Adipose tissue (tissue), 3 donors: ENCODE results near the gene CPN2. TPM values are rescaled to one million over a fixed set of nuclear protein-coding genes. Genes with fewer than 3 reads are reported as not detected.

ENCODE experiments used
- H3K27ac ChIP-seq: one replicate; pipeline ENCODE4 v1.5.1; 2013; ENCODE audit warnings: low read depth, low read length
- WGBS, 3 donors: extraction: QIAGEN DNeasy Blood & Tissue Kit; methylation state at CpG; one replicate each; pipeline ENCODE4 v1.1.7; 2013; 5-methylcytosine and 5-hydroxymethylcytosine counted together
- polyA plus RNA-seq, 3 donors: library from polyadenylated mRNA; stranded (reverse); fragments of 200-250 nt; gene quantifications; one replicate each; pipeline ENCODE4 v1.2.3, GENCODE V29; 2013
- donor health status: healthy with polysubstance abuse.
- donor health status: Bipolar disorder and iron deficiency.
- donor health status: healthy.

CPN2 gene
- under 1 TPM; 0.22 to 0.58 (median 0.27) TPM for polyA plus RNA-seq

GRCh38 chr3:194351080-194351672, at the start of gene CPN2:
CPN2 (minus strand) TSS chr3:194351328; CDS start chr3:194342702, 8,626 bp downstream.
- no peak within 1 kb of the TSS for H3K27ac ChIP-seq
- 85 to 91% (median 90%) methylated on average over 24 of the region's 24 CpGs for WGBS, 3 donors

GRCh38 chr3:194399874-194400411, 48.8 kb upstream of the CPN2 start:
- no peak overlapping the region for H3K27ac ChIP-seq
- 82 to 85% (median 83%) methylated on average over 15 of the region's 15 CpGs for WGBS, 3 donors

GRCh38 chr3:194399166-194399565, 48.0 kb upstream of the CPN2 start, which contains the start of gene GP5:
GP5 (minus strand) TSS chr3:194399266; CDS start chr3:194398282, 984 bp downstream.
- H3K27ac ChIP-seq = no peak within 1 kb of the TSS
- 41 to 66% (median 52%) methylated on average over 2 of the region's 2 CpGs for WGBS, 3 donors

GRCh38 chr3:194397757-194398312, 46.7 kb upstream of the CPN2 start:
- no peak overlapping the region for H3K27ac ChIP-seq
- 4 to 6% (median 5%) methylated on average over 38 of the region's 38 CpGs for WGBS, 3 donors

- no peak overlapping the region for H3K27ac ChIP-seq
- WGBS, 3 donors = 15 to 22% (median 16%) methylated on average over 65 to 73 of the region's 73 CpGs
Measured at GRCh38 chr3:194396859-194397756, 46.0 kb upstream of the CPN2 start.

- no peak overlapping the region for H3K27ac ChIP-seq
- WGBS, 3 donors = 20 to 31% (median 20%) methylated on average over 11 to 13 of the region's 13 CpGs
Measured at GRCh38 chr3:194396539-194396858, 45.4 kb upstream of the CPN2 start.

GRCh38 chr3:194395778-194396538, 44.8 kb upstream of the CPN2 start:
- H3K27ac ChIP-seq = no peak overlapping the region
- WGBS, 3 donors = 39 to 54% (median 42%) methylated on average over 26 of the region's 26 CpGs

GRCh38 chr3:194395212-194395611, 44.1 kb upstream of the CPN2 start:
- H3K27ac ChIP-seq = no peak overlapping the region
- WGBS, 3 donors = 69 to 90% (median 82%) methylated on average over 5 of the region's 5 CpGs

GRCh38 chr3:194392576-194392975, 41.4 kb upstream of the CPN2 start:
- WGBS, 3 donors = 88 to 94% (median 91%) methylated on average over 7 of the region's 7 CpGs

GRCh38 chr3:194390835-194391234, 39.7 kb upstream of the CPN2 start:
- H3K27ac ChIP-seq = no peak overlapping the region

More at GRCh38 chr3:194392576-194392975, 41.4 kb upstream of the CPN2 start:
- no peak overlapping the region for H3K27ac ChIP-seq

- WGBS, 3 donors = 90 to 95% (median 90%) methylated on average over 8 of the region's 8 CpGs
- no peak overlapping the region for H3K27ac ChIP-seq
Measured at GRCh38 chr3:194389269-194389668, 38.1 kb upstream of the CPN2 start.

GRCh38 chr3:194387926-194388418, 36.8 kb upstream of the CPN2 start:
- no peak overlapping the region for H3K27ac ChIP-seq
- WGBS, 3 donors = 93 to 97% (median 93%) methylated on average over 8 of the region's 8 CpGs

- WGBS, 3 donors = 88 to 98% (median 97%) methylated on average over 6 of the region's 6 CpGs
- H3K27ac ChIP-seq = no peak overlapping the region
Measured at GRCh38 chr3:194387276-194387675, 36.1 kb upstream of the CPN2 start.

- WGBS, 3 donors = 44 to 63% (median 60%) methylated on average over 7 of the region's 7 CpGs
- H3K27ac ChIP-seq = no peak overlapping the region
Measured at GRCh38 chr3:194386648-194387047, 35.5 kb upstream of the CPN2 start.

GRCh38 chr3:194386066-194386465, 34.9 kb upstream of the CPN2 start:
- no peak overlapping the region for H3K27ac ChIP-seq
- WGBS, 3 donors = 78 to 84% (median 79%) methylated on average over 15 of the region's 15 CpGs

GRCh38 chr3:194384569-194385001, 33.5 kb upstream of the CPN2 start:
- 89 to 90% (median 89%) methylated on average over 12 of the region's 12 CpGs for WGBS, 3 donors
- H3K27ac ChIP-seq = no peak overlapping the region

GRCh38 chr3:194384156-194384555, 33.0 kb upstream of the CPN2 start:
- WGBS, 3 donors = 68 to 78% (median 71%) methylated on average over 6 of the region's 6 CpGs

GRCh38 chr3:194383276-194383940, 32.3 kb upstream of the CPN2 start:
- no peak overlapping the region for H3K27ac ChIP-seq
- WGBS, 3 donors = 75 to 91% (median 90%) methylated on average over 14 of the region's 14 CpGs

More at GRCh38 chr3:194384156-194384555, 33.0 kb upstream of the CPN2 start:
- no peak overlapping the region for H3K27ac ChIP-seq
